Right atrium auricular region (tissue), 2 donors: ENCODE data around the gene INSRR. TPM values are rescaled to one million over a fixed set of nuclear protein-coding genes. Genes with fewer than 3 reads are reported as not detected.

ENCODE experiments used
- DNase-seq: peaks from one replicate; pipeline ENCODE4 v3.0.0-alpha.2; 2019; ENCODE audit warnings: low spot score
- H3K27ac ChIP-seq, 2 donors: fragments of 200-600 bp; sonication (generic); 1 replicate in 1 of 2; 2 replicates in 1 of 2; pipeline ENCODE4 v1.5.1; 2016 to 2019
- H3K27me3 ChIP-seq, 2 donors: fragments of 200-600 bp; sonication (generic); one replicate each; pipeline versions ENCODE4 v1.5.1 to v1.6.0; 2017 to 2019
- H3K36me3 ChIP-seq: fragments of 200-600 bp; sonication (generic); one replicate; pipeline ENCODE4 v1.5.1; 2016
- H3K4me1 ChIP-seq, 2 donors: fragments of 200-600 bp; sonication (generic); one replicate each; pipeline versions ENCODE4 v1.5.1 to v1.6.0; 2017 to 2019
- H3K4me3 ChIP-seq, 2 donors: fragments of 200-600 bp; sonication (generic); 1 replicate in 1 of 2; 2 replicates in 1 of 2; pipeline ENCODE4 v1.5.1; 2017 to 2019; ENCODE audit warnings: mild to moderate bottlenecking in 1 of 2, moderate library complexity in 1 of 2
- H3K9me3 ChIP-seq, 2 donors: fragments of 200-600 bp; sonication (generic); one replicate each; pipeline ENCODE4 v1.5.1; 2019
- total RNA-seq, 2 donors: library from RNA; depleted of rRNA; stranded (reverse); fragments of >200 nt; gene quantifications; one replicate each; pipeline ENCODE4 v1.1.0, GENCODE V29; 2016
- TF ChIP-seq, protein P1 (sequence below), 2 donors: fragments of 200-600 bp; sonication (generic); IDR thresholded peaks; one replicate each; pipeline ENCODE4 v1.5.1; 2019; ENCODE audit warnings: antibody characterized with exemption in 2 of 2

Gene INSRR
- total RNA-seq, 2 donors from 2014 or later = not detected

GRCh38 chr1:156862997-156863599, 4.2 kb upstream of the INSRR start:
- TF ChIP-seq, protein P1, sequence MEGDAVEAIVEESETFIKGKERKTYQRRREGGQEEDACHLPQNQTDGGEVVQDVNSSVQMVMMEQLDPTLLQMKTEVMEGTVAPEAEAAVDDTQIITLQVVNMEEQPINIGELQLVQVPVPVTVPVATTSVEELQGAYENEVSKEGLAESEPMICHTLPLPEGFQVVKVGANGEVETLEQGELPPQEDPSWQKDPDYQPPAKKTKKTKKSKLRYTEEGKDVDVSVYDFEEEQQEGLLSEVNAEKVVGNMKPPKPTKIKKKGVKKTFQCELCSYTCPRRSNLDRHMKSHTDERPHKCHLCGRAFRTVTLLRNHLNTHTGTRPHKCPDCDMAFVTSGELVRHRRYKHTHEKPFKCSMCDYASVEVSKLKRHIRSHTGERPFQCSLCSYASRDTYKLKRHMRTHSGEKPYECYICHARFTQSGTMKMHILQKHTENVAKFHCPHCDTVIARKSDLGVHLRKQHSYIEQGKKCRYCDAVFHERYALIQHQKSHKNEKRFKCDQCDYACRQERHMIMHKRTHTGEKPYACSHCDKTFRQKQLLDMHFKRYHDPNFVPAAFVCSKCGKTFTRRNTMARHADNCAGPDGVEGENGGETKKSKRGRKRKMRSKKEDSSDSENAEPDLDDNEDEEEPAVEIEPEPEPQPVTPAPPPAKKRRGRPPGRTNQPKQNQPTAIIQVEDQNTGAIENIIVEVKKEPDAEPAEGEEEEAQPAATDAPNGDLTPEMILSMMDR (IDR thresholded peaks at IDR 0.05) = no peak
- Histone ChIP-seq H3K27ac (no peak overlapping the region), H3K4me3 (no peak overlapping the region), H3K9me3 (no peaks in the 10 kb centered on the region), H3K4me1 (peaks cover 0 to 32% of the 10 kb centered on the region in 2 donors), H3K36me3 (no peaks in the 10 kb centered on the region), H3K27me3 (peaks cover 6 to 15% of the 10 kb centered on the region in 2 donors)
- no peak for DNase-seq

DNA sequence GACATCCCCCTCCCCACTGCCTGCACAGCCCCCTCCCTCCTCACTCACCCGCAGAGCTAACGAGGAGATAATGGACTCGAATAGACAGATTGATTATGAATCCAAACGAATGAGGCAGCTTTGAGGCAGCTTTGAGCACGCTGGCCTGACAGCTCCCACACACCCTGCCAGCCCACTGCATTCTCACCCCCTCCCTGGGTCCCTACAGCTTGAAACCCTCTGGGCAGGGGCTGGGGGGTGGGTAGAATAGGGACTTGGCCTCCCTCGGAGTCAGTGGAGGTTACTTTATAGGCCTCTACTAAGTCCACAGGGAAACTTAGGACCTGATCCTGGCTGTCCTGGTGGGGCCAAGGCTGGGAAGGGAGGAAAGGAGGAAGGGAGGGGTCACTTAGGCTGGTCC, 3.7 kb upstream of the INSRR start:
- H3K36me3 ChIP-seq = no peaks in the 10 kb centered on the region
- DNase-seq = no peak
- H3K27ac ChIP-seq = no peak overlapping the region
- H3K27me3 ChIP-seq = peaks cover 6 to 15% of the 10 kb centered on the region in 2 donors
- H3K4me1 ChIP-seq = peaks cover 0 to 33% of the 10 kb centered on the region in 2 donors
- H3K9me3 ChIP-seq = no peaks in the 10 kb centered on the region
- H3K4me3 ChIP-seq = no peak overlapping the region
- TF ChIP-seq, protein P1 (IDR thresholded peaks at IDR 0.05) = no peak

- Histone ChIP-seq H3K9me3 (no peaks in the 10 kb centered on the region), H3K36me3 (no peaks in the 10 kb centered on the region), H3K27ac (no peak within 1 kb of the TSS), H3K4me3 (peak within 1 kb of the TSS in 1 of 2 donors; percentile 44), H3K27me3 (peaks cover 6 to 15% of the 10 kb centered on the region in 2 donors), H3K4me1 (peaks cover 0 to 33% of the 10 kb centered on the region in 2 donors)
- no peak for DNase-seq
- TF ChIP-seq, protein P1 (IDR thresholded peaks at IDR 0.05) = no peak
These were observed 1.9 kb upstream of the INSRR start, which contains the start of gene NTRK1 for GRCh38 chr1:156860628-156861423. Gene NTRK1 (plus strand): TSS chr1:156860865. CDS start chr1:156860935, 70 bp downstream.

DNA sequence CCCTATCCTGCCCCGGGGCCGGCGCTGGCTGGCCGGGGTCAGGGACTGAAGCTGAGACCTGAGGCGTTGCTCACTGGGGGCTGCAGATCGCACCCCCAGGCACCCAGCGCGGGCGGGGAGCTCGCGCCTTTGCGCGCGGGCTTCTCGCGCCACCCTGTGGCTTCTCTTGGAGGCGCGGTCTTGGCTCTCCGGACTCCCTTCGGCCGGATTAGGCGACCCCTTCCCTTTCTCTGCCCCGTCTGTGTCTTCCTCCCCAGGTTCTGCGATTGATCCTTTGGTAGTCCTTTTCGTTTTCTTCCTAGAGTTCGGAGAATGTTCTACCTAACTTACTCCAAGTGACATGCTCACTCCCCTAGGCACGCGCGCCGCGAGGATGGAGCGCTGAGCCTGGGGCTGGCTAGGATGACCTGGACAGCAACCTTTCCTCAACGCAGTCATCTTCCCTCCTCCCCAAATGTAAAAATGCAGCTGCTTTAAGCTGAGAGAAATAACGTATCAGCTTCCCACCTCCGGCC, 1.3 kb upstream of the INSRR start:
- peak overlapping the region in 1 of 2 donors; percentile 44 for H3K4me3 ChIP-seq
- H3K36me3 ChIP-seq = no peaks in the 10 kb centered on the region
- no peak overlapping the region for H3K27ac ChIP-seq
- peaks cover 0 to 33% of the 10 kb centered on the region in 2 donors for H3K4me1 ChIP-seq
- peaks cover 6 to 15% of the 10 kb centered on the region in 2 donors for H3K27me3 ChIP-seq
- no peak for DNase-seq
- TF ChIP-seq, protein P1 (IDR thresholded peaks at IDR 0.05) = peak; percentile 66 to 94
- no peaks in the 10 kb centered on the region for H3K9me3 ChIP-seq

GRCh38 chr1:156859523-156860112, 701 bp upstream of the INSRR start:
- no peak overlapping the region for H3K27ac ChIP-seq
- H3K36me3 ChIP-seq = no peaks in the 10 kb centered on the region
- peak overlapping the region in 1 of 2 donors; percentile 44 for H3K4me3 ChIP-seq
- peaks cover 6 to 15% of the 10 kb centered on the region in 2 donors for H3K27me3 ChIP-seq
- no peak for DNase-seq
- TF ChIP-seq, protein P1 (IDR thresholded peaks at IDR 0.05) = no peak
- H3K9me3 ChIP-seq = no peaks in the 10 kb centered on the region
- peaks cover 0 to 33% of the 10 kb centered on the region in 2 donors for H3K4me1 ChIP-seq
